HG02884 (cell line): ENCODE results near the gene INTS11.

ENCODE experiments used
- ATAC-seq: cut with Tn5 transposase; IDR thresholded peaks from one replicate; pipeline ENCODE4 v1.9.1; 2021; ENCODE audit warnings: mild to moderate bottlenecking, moderate library complexity; ENCODE audit not compliant: unreplicated experiment

Gene INTS11

GRCh38 chr1:1345384-1345783 is 20.9 kb upstream of the INTS11 start:
- ATAC-seq, result no peak

GRCh38 chr1:1344655-1345361 is 20.3 kb upstream of the INTS11 start:
- no peak for ATAC-seq

GRCh38 chr1:1343811-1344421 is 19.5 kb upstream of the INTS11 start:
- no peak for ATAC-seq

GRCh38 chr1:1342584-1343115 is 18.2 kb upstream of the INTS11 start:
- no peak for ATAC-seq

GRCh38 chr1:1342061-1342562 is 17.7 kb upstream of the INTS11 start:
- ATAC-seq, result no peak

GRCh38 chr1:1341549-1342021 is 17.1 kb upstream of the INTS11 start:
- ATAC-seq, result no peak

- ATAC-seq, result no peak
Observed at GRCh38 chr1:1340791-1341548, 16.5 kb upstream of the INTS11 start.

- no peak for ATAC-seq
Observed at GRCh38 chr1:1340185-1340584, 15.7 kb upstream of the INTS11 start.

GRCh38 chr1:1338278-1338677 is 13.8 kb upstream of the INTS11 start:
- no peak for ATAC-seq

- no peak for ATAC-seq
Observed at GRCh38 chr1:1337793-1338147, 13.3 kb upstream of the INTS11 start.

GRCh38 chr1:1336931-1337792 is 12.7 kb upstream of the INTS11 start:
- no peak for ATAC-seq

GRCh38 chr1:1336446-1336845 is 12.0 kb upstream of the INTS11 start:
- no peak for ATAC-seq

- ATAC-seq, result no peak
Observed at GRCh38 chr1:1335792-1336248, 11.4 kb upstream of the INTS11 start.

GRCh38 chr1:1335283-1335682 is 10.8 kb upstream of the INTS11 start:
- no peak for ATAC-seq

GRCh38 chr1:1334835-1335234 is 10.4 kb upstream of the INTS11 start:
- ATAC-seq, result no peak

GRCh38 chr1:1333551-1334241 is 9.2 kb upstream of the INTS11 start:
- ATAC-seq, result no peak

- ATAC-seq, result no peak
Observed at GRCh38 chr1:1332774-1333480, 8.5 kb upstream of the INTS11 start.

GRCh38 chr1:1332031-1332755 is 7.7 kb upstream of the INTS11 start:
- ATAC-seq, result no peak
